Tibial nerve (tissue), 3 donors: ENCODE measurements around the gene CDH8.

Experiments used
- EP300 ChIP-seq, 2 donors: sonication (generic); formaldehyde crosslinking; IDR thresholded peaks; one replicate each; pipeline ENCODE4 v1.6.1; 2017; ENCODE audit warnings: antibody characterized with exemption in 2 of 2, mild to moderate bottlenecking in 1 of 2
- POLR2A ChIP-seq, 2 donors: fragments of 450-650 bp; IDR thresholded peaks; one replicate each; pipeline ENCODE4 v1.6.1; 2017; ENCODE audit warnings: antibody characterized with exemption in 2 of 2, mild to moderate bottlenecking in 2 of 2, moderate library complexity in 2 of 2

- no peak for TF ChIP-seq POLR2A (IDR thresholded peaks at IDR 0.05)
- TF ChIP-seq EP300 (IDR thresholded peaks at IDR 0.05) = no peak
These were observed 6.3 kb downstream of the CDH8 start for GRCh38 chr16:62029947-62030346.
